ENCODE measurements around the gene EVX2.

GRCh38 chr2:176076796-176077195 is 7.0 kb downstream of the EVX2 start:
- TF ChIP-seq POLR2A (IDR thresholded peaks at IDR 0.05) = no peak
- no peak for TF ChIP-seq CTCF (IDR thresholded peaks at IDR 0.05)
- TF ChIP-seq POLR2AphosphoS5 (IDR thresholded peaks at IDR 0.05) = no peak

Data from prostate gland (tissue), 2 donors.